Measurements from ENCODE around the gene KRT8.

- TF ChIP-seq CTCF (IDR thresholded peaks at IDR 0.05) (no peak), POLR2A (IDR thresholded peaks at IDR 0.05) (no peak), POLR2AphosphoS5 (IDR thresholded peaks at IDR 0.05) (peak; percentile 69)
These were observed 1.5 kb downstream of the KRT8 start for GRCh38 chr12:52903285-52903854.

All from prostate gland (tissue), 2 donors.